D341Med (cell line): Measurements from ENCODE around the gene SFMBT2.
"Not testable (repeated sequence)": the region's sequence is repeated elsewhere in the genome, so short reads cannot be mapped to it uniquely, and the experiment has no call there.

ENCODE experiments used
- DNase-seq: peaks from one replicate; pipeline ENCODE4 v3.0.0; 2012; ENCODE audit warnings: low spot score

The SFMBT2 gene

DNA sequence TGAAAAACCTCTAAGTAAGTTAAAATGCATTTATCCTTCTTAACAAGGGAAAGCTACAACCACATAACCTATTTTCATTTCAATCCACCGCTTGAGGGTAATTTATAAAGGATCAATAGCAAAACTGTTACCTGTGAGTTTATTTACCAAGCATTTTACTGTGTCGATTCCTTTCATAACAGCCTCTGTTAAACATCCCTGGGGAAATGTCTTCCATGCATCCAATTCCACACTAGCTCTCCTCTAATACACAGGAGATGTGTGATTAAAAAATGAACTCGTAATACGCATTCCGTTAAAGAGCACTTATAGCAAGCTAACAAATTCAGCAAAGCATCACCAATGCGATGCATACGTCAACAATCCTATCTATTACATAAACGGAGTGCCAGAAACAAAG, 185.7 kb downstream of the SFMBT2 start:
- no peak for DNase-seq

DNA sequence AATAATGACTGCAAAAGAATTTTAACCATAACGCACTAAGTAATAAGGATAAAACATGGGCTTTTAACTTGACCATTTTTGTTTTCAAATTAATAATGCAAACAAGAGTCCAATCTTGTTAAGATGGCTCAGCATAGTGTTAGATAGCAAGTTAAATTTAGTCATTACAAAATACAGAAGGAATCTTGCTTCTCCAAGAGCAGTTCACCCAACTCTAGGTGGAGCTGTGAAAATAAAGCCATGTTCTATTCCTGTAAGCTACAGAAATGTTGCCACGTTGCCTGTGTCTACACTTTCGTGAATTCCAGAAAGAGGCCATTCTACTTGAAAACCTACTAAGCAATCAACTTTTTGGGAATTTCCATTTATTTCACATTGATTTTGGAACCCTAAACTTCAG, 191.9 kb downstream of the SFMBT2 start:
- no peak for DNase-seq

DNA sequence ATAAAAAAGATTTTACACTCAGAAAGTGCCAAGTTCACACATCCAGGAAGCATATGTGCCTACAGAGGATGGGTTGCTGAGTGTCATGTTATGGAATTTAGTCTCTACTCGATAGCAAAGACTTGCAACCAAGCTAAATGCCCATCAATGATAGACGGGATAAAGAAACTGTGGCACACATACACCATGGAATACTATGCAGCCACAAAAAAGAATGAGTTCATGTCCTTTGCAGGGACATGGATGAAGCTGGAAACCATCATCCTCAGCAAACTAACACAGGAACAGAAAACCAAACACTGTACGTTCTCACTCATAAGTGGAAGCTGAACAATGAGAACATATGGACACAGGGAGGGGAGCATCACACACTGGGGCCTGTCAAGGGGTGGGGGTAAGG, 198.1 kb downstream of the SFMBT2 start:
- DNase-seq = not testable (repeated sequence)

DNA sequence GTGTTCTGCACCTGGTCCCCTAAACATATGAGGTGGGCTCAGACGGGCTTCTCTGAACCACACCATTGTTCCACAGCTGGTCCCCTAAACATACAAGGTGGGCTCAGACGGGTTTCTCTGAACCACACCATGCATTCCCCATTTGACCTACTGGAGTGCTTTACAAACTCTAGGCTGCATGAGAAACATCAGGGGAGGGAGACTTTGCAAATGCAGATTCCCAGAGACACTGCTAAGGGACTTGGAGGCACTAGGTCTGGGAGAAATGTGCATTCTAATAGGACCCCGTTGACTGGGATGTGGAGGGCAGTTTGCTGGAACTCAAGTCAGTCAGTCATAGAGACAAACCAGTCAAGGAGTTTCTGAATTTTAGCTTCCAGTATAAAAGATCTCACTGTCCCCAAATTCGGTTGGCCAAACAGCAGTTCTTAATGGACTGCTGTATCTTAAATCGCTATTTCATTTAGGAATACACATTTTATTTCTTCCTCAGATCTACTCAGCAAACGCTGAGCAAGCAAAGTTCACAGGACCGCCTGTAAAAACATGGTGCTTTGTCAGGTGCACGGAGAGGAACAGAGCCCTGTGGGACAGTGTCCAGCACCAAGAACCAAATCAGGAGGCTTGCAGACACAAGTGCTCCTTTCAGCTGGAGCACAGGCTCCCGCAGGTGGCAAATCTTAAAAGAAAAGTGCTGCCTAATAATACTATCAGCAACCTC, 198.8 kb downstream of the SFMBT2 start:
- no peak for DNase-seq

DNA sequence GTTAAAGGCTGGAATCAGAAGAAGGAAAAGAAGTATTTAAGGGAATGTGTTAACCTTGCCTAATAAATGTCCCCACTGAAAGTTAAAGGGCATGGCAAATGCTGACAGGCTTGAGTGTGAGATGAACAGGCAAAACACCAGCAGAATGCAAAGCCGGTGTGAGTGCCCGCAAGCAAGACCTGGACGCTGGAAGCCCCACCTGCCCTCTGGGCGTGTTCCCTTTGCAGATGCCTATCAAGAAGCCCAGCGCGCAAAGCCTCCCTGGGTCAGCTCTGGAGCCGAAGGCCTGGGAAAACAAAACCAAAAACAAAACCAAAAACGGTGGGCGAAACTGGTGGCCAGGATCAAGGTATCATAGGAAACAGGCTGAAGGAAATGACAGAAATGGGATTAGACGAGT, 200.3 kb downstream of the SFMBT2 start:
- DNase-seq = no peak

DNA sequence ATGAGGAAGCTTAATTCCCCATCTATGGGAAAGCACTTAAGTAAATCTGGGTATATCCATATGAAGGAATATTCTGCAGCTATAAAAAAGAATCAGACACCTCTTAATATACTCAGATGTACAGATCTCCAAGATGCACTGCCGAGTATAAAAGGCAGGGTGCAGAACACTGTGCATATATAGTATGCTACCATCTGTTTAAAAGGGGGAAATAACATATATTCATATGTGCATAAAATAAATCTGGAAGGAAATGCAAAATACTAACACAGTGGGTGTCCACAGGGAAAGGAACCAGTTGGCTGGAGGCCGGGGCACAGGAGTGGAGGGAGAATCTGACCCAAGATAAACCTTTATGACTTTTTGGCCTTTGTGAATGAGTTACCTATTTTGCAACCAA, 201.4 kb downstream of the SFMBT2 start:
- no peak for DNase-seq

DNA sequence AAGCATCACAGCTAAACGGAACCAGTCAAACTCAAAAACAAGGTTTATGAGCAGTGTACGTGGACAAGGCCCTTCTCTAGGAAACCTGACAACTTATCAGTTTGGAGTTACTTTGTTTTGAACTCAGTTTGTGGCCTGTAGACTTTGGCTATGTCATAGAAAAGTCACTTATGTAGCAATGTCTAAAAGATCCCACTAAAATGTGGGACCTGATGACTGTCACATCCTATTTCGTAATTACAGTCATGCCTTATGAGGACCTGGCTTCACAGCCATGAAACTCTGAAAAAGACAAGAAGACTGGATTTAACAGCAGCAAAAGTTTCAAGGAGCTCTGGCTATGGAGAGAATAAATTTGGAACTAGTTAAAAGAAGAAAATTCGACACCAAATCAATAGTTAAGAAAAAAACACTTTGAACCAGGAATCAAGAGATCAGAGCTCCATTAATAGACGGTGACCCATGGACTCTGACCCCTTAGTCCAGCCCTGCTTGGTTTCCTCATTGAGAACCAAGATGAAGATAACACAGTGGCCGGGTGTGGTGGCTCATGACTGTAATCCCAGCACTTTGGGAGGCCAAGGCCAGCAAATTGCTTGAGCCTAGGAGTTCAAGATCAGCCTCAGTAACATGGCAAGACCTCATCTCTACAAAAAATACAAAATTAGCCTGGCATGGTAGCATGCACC, 204.3 kb downstream of the SFMBT2 start:
- DNase-seq = no peak

DNA sequence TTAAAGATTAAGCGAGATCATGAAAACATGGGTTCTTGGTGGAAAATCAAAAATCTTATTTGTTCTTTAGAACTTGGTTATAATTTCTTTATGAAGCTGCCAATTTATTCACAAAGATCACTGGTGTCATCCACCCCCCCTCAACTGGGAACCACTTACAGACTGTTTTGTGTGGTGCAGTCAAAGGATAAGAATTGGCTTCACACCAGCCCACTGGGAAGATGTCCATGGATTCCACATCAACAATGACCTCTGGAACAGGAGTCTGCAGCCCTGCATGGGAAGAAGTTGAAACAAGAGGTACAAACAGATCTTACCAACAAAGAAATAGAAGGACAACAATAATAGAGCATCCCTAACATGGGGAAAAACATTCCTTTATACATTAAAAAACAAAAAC, 205.2 kb downstream of the SFMBT2 start:
- no peak for DNase-seq

DNA sequence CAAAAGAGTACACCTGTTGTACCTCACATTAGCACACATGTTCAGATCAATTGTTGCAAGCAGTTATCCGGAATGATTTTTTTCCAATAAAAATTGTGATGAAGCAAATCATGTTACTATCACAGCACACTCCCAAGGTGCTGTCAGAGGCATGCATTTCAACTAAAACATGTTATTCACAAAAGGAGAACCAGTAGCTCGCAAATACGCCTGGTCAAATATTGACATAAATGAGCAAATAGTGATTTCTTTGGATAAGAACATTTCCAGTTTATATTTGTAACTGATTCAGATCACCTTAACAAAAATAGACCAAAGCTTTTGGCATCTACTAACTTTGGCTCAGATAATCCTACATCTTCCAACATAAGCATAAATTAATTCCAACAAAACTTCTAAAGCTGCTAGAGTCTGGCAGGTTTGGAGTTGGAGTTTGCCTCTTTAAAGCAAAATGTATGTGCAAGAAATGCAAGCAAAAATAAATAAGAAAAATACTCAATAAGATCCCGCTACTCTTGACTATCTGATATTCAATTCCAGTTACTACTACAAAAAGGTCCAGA, 208.0 kb downstream of the SFMBT2 start:
- DNase-seq = no peak

DNA sequence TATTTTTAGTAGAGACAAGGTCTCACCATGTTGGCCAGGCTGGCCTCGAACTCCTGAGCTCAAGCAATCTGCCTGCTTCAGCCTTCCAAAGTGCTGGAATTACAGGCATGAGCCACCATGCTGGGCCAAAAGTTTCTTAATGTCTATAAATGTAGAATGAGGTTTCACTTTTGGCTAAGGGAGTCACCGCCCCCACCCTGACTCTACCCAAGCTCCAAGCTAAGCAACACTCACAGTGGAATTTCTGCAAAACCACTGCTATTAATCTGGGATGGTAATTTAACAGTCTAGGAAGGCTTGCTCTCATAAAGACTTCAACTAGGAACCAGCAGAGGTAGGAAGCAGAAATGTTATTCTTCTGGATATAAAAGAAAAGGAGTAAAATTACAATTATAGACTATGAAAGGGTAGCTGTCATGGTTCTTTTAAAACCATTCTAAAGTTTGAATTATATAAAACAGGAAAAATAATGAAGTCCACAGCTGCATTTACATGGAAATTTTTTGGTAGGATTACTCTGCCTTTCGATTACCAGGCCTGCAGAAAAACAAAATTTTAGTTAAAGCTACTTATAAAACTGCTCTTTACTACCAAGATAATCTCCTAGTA, 211.6 kb downstream of the SFMBT2 start:
- DNase-seq = no peak

DNA sequence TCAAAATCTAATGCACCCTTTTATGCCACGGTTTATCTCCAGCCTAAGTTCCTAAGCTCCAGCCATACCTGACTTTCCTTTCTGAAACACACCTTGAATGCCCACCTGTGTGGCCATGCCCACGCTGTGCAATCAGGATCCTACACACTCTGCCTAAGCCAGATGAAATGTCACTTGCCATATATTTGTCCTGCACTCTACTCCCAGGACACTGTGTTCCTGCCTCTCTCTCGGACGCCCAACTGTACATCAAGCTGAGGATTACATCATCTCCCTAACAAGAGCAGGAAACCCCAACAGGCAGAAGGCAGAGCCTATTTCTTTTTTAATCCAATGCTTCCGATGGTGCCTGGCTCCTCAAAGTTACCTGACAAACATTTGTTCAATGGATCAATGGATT, 214.6 kb downstream of the SFMBT2 start:
- no peak for DNase-seq

DNA sequence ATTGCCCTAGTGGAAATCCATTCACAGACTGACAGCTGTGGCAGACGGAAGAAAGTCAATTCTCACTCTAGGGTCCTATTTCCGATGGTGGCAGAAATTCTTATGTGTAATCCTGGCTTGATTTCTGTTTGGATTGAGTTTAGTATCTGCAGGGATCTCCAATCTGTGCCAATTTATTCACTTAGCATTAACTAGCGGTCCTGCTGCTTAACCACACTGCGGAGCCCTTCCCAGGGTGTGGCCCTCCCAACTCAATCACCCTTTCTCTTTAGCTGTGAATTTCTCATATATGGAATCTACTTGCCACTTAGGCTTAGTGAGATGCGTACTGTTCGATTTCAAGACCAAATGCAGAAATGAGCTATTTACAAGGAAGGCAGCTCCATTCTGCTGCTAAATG, 215.7 kb downstream of the SFMBT2 start:
- no peak for DNase-seq

DNA sequence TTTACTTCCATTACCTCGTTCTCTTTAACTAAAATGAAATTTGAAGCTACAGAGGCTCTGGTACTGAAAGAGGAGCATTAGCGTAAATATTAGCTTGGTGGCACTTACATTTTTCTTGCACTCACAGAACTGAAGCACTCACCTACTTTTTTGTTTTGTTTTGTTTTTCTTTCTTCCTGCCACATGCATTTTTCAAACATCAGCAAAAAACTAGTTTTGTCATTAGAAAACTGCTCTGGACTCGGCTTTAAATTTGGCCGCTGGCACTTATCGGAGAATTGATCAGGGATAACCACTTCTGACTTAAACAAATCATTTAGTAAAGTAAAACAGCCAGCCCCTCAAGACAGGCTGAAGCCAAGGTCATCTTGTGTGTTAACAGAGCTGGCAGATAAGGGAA, 216.3 kb downstream of the SFMBT2 start:
- no peak for DNase-seq

DNA sequence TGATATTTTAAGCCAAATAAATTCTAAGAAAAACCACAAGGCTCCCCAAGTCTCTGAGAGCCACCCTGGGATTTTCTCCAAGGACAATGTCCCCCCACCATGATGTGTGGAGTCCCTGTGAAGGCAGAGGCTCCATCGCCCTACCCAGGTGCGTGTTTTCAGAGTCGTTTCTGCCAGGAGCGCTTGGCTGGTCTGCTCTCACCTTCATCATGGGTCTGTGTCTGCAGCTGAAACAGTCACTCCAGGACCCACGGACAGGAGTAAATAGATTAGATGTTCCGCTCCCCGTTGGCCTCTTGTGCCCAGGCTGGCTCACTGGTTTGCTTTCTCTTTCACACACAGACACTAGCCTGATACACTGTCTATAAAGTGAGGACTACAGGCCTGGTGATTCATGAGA, 217.5 kb downstream of the SFMBT2 start:
- no peak for DNase-seq

DNA sequence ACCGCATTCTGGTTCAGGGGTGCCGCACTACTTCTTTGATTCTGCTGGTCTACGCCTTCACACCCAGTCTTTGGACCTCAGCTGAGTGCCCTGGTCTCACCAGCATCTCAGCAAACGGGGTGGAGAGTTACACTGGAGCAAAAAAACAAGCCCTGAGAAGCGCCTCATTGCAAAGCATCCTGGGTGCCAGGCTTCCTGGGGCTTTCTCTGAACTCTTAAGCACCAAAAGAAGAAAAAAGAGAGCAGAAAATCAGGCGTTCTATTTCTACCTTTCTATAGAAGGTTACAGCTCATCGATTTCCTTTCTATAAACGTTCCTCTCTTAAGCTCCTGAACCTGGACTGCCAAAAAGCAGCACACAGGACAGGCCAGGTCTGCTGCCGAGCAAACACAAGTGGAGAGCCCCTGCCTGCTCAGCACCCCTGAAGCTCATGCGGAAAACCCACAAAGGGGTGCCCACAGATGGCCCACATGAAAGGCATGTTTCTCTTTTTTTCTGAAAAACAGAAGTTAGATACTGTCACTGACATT, 217.9 kb downstream of the SFMBT2 start:
- no peak for DNase-seq

DNA sequence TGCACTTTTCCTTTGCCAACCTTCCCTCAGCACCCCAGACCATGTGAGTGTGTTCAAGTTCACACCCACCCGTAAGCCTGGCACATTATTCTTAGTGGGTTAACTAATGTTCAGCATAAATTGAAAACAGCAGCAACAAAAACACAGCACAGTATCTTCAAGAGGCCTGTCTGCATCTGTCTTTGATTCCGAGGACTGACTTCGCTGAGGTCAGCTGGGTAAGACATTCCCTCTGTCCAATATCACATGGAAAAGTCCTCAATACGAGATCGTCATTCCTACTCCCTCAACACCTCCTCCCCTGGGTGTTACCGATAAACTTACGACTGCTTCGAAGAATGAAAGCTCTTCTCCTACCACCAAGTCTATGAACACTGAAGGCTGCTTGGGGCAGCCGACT, 218.8 kb downstream of the SFMBT2 start:
- no peak for DNase-seq

DNA sequence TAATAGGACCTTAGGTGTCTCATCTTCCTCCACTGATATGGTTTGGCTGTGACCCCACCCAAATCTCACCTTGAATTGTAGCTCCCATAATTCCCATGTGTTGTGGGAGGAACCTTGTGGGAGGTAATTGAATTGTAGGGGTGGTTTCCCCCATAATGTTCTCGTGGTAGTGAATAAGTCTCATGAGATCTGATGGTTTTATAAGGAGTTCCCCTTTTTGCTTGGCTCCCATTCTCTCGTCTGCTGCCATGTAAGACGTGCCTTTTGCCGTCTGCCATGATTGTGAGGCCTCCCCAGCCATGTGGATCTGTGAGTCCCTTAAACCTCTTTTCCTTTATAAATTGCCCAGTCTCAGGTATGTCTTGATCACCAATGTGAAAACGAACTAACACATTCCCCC, 220.1 kb downstream of the SFMBT2 start:
- DNase-seq = not testable (repeated sequence)

DNA sequence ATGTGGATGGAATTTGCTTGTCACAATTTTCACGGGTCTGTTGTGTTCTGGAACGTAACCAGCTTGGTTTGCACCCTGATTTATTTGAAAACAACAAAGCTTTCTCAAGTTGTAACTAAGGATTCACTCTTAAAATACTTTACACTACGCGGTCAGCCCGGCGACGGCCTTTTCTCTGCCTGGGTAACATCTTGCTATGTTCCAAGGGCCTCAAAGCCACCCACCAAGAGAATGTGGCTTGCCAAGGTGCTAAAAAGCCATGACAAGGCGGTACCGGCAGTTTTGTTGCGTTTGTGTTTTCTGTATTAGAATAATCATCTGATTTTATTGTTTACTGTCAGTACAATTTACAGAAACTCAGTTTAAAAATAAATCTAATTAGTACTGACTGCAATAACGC, 220.9 kb downstream of the SFMBT2 start:
- no peak for DNase-seq

DNA sequence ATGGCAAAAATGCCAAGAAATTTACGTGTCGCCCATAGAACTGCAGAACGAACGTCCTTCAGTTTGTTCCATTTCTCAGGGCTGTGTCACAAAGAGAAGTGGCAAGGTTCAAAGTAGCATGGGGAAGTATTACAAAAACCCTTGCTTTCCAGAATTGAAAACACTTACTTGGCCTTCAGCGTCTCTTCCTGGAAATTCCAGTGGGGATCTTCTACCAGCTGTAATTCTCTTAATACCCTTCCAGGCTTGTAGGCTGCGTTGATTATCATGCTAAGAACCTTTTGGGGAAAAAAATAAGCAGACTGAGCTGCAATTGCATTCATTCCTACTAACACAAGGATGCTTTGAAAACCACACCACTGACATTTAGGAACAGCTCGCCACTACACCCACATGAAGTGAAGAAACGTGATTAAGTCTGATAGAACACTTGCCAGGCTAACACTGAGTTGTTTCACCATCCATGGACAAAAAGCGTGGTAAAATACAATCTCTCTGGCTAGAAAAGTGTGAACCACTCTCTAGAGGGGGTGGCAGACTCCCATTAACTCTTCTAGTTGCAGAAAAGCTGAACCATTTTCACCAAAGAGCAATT, 222.3 kb downstream of the SFMBT2 start:
- DNase-seq = no peak

DNA sequence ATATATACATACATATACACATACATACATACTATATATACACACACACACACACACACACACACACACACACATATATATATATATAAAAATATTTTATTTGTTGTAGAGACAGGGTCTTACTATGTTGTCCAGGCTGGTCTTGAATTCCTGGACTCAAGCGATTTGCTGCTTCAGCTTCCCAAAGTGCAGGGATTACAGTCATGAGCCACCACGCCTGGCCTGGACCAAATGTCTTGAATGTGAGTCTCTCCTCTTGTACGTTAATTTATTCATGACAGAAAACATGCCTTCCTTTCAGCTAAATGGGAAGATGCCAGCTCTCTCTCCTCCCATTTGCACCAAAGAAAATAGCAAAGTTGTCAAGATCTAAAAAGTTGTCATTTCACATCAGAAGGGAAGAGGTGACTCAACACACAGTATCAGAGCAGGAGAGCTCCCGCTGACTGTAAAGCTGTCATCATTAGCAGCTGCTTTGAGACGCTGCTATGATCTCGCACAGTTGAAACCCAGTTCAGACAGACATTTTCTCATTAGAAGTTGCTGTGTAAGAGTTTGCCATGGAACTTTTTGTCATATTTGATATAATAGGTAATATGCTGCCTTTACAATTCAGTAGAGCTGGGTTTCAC, 224.3 kb downstream of the SFMBT2 start:
- DNase-seq = no peak

DNA sequence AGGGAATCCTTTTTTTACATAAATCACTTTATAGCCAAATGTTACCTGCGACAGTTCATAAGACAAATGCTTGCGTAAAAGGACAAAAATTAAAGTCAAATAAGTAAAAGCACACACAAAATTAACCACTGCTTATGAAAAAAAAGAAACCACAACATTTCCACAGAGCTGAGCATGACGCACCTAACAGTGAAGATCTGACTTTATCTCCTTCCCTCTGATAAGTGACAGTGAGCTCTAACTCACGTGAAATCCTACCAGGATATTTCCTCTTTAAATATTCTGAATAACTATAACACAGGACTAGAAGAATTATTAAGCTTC, 225.5 kb downstream of the SFMBT2 start:
- DNase-seq = no peak

DNA sequence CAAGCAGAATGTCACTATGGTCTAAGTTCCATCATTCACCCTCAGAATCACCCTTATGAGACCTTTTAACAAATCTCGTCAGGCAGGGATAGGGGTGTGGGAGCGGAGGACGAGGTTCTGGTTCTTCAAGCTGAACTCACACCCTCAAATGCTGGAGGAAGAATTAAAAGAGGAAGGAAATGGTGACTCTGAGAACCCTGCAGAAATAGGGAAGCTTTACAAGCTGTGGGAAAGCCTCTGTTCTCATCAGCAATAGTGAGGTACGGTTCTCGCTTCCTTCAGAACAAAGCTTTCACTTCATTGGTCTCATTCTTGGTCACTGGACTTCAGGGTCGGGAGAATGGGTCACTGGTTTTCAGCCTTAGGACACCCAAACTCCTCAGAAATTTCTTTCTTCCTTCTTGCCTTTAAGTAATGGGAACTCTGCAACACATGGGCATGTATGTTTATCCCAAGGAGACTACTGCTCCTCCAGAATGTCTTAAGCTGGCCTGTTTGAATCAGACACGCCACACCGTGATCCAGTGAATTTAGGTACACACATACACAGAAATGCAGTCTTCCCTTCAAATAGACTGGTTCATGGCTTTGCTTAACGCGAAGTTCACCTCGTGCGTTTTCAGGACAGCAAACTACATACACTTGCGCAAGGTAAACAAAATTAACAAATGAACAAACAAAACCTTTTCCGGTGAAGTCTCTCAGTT, 226.0 kb downstream of the SFMBT2 start:
- no peak for DNase-seq
